Tongue (tissue), 2 donors: ENCODE results near the gene HOXB6. TPM values are rescaled to one million over a fixed set of nuclear protein-coding genes. Genes with fewer than 3 reads are reported as not detected.

Experiments used
- DNase-seq: peaks from one replicate; pipeline ENCODE4 v3.0.0-alpha.2; 2015
- total RNA-seq: library from RNA; depleted of rRNA; stranded (reverse); fragments of >200 nt; gene quantifications from one replicate; pipeline ENCODE4 v1.2.3, GENCODE V29; 2014

HOXB6 gene
- total RNA-seq, 1 donor from 2014 or later: not detected

DNA sequence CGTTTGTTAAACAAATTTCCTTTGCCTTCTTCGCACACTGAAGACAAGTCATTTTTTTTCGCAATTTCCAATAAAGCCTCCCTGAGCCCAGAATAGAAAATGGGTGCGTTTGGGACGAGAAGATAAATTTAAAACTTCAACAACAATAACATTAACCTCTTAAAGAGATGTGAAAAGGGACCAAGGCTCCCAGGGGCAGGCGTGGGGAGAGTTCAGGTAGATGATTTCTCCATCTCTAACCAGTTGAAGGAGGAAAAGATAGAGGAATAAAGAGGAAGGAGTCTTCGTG lies 25.4 kb downstream of the HOXB6 start:
- DNase-seq: no peak

DNA sequence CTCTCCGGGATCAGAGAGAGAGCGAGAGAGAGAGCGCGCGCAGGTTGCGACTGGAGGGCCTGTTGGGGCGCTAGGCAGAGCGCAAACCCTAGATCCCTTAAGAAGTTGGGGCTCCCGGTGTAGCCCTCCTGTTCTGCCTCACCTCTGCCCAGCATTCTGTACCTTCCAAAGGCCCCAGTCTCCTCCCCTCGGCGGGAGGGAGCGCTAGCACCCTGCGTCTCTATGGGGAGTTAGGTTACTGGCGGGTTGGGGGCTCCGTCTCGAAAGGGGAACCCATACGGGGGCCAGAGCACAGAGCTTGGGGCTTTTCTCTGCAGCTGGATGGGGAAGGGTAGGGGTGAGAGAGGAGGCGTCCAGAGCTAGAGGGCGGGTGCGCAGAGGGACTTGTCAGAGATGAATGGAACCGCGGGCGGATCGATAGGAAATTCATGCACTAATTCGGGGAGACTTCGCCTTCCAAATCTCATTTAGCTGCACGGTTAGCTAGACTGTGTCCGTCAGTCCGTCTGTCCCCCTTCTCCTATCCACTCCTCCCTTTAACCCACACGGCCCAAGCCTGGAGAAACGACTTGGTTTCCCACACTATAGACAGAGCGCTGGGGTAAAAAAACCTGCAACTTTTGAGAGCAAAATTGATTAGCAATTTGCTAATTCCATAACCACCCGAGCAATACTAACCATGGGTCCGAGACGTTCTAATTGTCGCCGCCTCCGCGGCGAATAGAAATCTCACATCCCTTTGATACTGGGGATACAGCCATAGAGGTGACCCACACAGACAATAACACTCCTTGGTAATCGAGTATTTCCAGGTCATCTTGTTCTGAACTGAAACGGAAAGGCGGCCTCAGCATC lies 25.9 kb downstream of the HOXB6 start:
- DNase-seq: no peak

GRCh38 chr17:48577946-48578615 lies 26.7 kb downstream of the HOXB6 start, which contains the start of gene HOXB4:
Gene HOXB4 (minus strand): TSS chr17:48578350. CDS start chr17:48578319, 31 bp downstream.
- peak; percentile 82 for DNase-seq

DNA sequence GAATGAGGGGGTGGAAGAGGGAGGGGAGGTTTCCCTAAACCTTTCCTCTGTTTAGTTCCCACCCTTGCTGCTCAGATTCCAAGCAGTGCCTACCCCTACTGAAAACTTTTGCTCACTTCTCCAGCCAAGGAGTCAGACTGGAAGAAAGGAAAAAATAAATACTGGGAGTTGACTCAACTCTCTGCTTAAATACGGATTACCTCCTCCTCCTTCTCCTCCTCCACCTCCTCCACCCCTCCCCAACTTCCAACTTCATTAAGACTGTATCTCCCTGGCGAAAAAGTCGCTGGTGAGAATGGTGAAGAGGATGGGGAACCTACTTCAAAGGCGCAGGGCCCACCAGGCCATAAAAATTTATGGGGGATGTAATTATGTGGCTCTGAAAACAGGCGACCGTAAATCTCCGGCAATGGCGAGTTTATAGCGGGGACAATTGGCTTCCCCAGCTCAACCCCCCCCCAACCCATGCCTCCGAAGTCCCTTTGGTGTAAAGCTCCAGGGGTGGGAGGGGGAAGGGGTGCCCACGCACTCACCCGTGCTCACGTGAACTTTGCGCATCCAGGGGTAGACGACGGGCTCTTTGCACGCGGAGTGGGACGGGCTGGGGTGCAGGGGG lies 27.3 kb downstream of the HOXB6 start:
- DNase-seq: no peak

DNA sequence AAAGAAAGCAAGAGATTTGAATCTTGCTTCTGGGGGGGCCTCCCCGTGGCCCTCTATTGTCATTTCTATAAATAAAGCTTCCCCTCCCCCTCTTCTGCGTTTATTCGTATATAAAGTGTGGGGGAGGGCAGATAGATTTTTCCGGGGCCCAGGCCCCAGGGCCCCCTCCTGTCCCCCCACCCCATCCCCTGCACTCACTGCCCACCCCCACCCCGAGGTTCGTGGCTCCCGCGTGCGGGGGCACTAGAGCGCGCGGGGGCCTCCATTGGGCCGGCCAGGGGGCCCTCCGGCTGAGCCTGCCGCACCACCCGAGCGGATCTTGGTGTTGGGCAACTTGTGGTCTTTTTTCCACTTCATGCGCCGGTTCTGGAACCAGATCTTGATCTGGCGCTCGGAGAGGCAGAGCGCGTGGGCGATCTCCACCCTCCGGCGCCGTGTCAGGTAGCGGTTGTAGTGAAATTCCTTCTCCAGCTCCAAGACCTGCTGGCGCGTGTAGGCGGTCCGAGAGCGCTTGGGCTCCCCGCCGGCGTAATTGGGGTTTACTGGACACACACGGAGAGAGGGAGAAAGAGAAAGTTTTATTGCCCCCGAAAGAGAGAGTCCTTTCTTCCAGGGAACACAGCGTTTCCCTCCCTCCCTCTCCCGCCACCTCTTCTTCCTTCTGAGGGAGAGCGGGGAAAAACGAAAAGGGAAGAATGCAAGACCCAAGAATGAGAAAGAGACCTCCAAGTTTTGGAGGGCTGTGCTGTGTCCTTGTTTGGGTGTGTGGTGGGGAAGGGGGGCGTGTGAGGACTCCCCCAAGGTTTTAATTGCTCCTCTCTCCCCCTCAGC lies 28.1 kb downstream of the HOXB6 start:
- no peak for DNase-seq

DNA sequence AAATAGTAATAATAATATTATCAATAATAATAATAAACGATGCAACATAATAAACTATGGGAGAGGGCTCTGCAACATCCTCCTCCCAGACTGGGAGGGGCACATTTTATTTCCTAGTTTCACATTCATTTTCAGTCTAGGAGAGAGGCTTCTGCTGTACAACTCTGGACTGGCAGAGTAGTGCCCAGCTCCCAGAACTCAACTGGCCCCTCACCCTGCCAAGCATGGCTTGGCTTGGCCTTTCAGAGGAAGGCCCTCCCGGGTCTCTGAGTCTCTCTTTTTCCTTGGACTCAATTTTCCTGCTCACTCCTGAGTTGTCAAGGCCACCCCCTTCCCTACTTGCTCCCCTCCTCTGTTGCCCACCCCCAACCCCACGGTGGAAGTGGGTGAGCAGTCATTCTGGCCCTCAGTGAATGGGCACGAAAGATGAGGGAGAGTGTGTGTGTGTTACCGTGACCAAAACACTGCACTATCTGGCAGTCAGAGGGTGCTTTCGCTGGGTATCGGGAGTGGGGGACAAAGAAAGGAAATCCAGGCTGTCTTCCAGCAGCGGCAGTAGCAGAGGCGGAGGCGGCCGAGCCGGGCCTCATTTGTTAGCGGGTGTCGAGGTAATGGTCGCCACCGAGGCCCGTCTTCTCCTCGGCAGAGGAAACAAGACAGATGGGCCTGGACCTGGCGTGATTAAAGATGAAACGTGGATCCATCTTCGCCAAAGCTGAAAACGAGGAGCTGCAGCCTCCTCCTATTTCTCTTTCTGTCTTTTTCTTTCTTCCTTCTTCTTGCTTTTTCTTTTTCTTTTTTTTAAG lies 28.9 kb downstream of the HOXB6 start:
- DNase-seq: no peak

GRCh38 chr17:48575066-48575582 lies 29.7 kb downstream of the HOXB6 start:
- DNase-seq: no peak

GRCh38 chr17:48574505-48575065 lies 30.2 kb downstream of the HOXB6 start:
- DNase-seq: no peak

GRCh38 chr17:48571826-48572417 lies 32.9 kb downstream of the HOXB6 start:
- DNase-seq: no peak

DNA sequence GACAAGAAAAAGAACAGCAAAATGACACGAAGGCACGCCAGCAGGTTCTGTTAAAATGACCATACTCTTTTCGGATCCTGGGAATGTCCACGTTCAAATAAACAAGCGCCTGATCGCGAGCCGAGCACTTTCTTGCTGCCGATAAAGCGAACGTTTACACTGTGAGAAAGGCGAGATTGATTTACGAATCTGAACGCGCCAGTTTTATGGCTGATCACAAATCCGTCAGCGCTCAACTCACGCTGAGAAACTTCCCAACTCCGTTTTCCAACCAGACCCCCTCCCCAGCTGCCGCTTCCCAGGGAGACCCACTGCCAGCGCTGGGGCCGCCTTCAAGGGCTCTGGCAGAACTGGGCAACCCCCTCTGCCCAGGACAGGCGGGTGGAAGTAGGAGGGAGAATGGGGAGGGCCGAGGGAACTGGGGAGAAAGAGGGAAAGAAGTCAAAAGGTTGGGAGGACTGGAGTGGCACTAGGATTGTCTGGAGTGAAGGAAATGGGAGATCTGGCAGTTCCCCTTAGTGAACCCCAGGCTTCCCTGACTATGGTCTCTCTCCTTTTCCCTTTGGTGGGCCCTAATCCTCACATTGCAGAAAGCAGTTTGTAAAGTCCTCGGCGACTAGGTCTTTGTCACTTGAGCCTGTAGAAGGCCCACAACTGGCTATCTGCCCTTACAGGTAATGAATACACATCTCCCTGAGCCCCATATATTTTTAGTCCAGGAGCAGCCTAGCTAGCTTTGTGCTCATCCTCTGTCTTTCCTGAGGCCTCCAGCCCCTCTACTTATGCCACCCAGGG lies 33.6 kb downstream of the HOXB6 start:
- DNase-seq: no peak

DNA sequence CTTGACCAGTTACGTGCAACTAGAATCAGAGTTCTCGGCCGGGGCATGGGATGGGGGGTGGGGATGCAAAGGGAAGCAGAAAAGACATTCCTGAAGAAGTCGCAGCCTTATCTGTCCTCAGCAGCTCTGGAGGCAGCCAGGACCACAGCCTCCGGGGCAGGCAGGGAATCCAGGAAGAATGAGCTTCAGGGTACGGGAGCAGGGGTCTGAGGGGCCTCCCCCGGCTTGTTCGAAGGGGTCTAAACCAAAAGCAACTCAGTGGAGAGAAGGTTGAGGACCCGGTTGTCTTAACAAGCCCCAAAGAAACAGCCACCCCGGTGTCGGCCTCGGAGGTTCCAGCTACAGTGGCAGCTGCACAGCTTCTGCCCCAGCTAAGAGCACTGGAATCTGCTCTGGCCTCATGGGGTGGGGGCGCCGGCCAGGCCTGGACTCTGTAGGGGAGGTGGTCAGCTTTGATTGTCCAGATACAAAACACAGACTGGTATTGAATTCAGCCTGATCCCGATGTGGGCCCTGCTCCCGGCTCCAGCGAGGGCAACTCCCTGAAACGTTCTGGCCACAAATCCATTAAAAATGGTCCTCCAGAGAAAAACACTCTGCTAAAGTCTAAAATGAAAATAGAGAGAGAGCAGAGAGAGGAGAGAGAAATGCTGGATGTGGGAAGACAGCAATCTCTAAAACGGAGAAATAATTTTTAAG lies 34.3 kb downstream of the HOXB6 start:
- DNase-seq: no peak

- no peak for DNase-seq
These were observed 35.0 kb downstream of the HOXB6 start for GRCh38 chr17:48569674-48570324.

GRCh38 chr17:48569240-48569582 lies 35.6 kb downstream of the HOXB6 start:
- no peak for DNase-seq

DNA sequence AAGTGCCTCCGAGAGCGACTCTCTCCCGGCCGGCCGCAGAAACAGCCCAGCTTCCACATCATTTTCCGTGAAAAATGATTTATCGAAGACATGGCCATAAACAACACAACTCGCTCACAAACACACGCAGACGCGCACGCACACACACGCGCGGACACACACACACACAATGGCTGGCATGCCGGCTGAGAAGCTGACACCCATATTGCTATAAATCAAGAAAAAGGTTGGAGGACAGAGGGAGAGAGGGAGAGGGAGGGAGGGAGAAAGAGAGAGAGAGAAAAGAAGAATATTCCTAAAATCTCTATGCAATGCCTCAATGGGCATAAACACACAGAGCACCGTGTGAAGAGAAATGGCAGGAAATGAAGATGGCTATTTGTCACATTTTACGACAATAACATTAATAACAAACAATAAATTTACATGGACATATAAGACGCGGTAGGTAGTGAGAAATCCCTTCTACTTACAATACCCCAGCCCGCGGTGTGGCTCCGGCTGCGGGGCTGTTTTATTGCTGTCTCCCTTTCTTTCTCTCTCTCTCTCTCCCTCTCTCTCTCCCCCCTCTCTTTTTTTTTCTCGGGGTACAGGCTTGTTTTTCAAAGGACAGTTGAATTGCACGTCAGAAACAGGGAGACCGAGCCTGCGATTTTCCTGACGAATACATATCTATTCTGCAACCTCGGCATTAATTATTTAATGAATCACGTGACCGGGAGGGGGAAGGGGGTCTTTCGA lies 36.1 kb downstream of the HOXB6 start:
- no peak for DNase-seq

GRCh38 chr17:48567646-48568354 lies 37.0 kb downstream of the HOXB6 start:
- DNase-seq: no peak

DNA sequence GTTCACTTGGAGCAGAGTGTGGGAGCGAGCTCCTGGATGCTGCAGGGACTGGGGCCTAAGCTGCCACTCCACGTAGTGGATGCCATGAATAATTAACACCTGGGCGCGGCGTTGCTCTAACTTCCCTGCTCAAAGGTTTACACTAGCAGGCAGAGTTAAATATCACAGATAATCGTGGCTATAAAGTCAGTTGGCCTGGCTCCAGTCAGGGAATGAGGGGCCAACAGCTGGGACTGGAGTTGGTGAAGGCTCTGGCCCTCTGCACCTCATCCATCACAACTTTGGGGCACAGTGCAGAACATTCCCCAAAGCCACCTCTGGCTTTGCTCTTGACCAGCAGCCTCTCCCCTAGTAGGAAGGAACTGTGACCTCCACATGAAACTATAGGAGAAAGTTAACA lies 37.6 kb downstream of the HOXB6 start:
- no peak for DNase-seq

GRCh38 chr17:48566717-48567116 lies 38.1 kb downstream of the HOXB6 start:
- no peak for DNase-seq
